Measurements from ENCODE around the gene ARSI.

- TF ChIP-seq CTCF (conservative IDR thresholded peaks at IDR 0.05) (no peak), ZFX (IDR thresholded peaks at IDR 0.05) (no peak)
Observed at GRCh38 chr5:150310246-150310645, 7.5 kb upstream of the ARSI start.
